Psoas muscle (tissue), 8 donors: ENCODE measurements around the gene TIGAR. TPM values are rescaled to one million over a fixed set of nuclear protein-coding genes. Genes with fewer than 3 reads are reported as not detected.
A peak's percentile ranks its signal among the peaks of the same experiment; 100 is the strongest.

Source experiments
- ATAC-seq, 4 donors: fragments of 200-7000 bp; cut with Tn5 transposase; one replicate each; pipeline ENCODE4 v1.9.1; 2020; ENCODE audit warnings: moderate library complexity in 3 of 4, mild to moderate bottlenecking in 2 of 4
- DNase-seq, 2 donors: peaks; one replicate each; pipeline ENCODE4 v3.0.0-alpha.2; 2020
- H3K27ac ChIP-seq: fragments of 200-600 bp; one replicate; pipeline ENCODE4 v1.8.0; 2022
- H3K27me3 ChIP-seq, 3 donors: fragments of 200-600 bp in 1 of 3; one replicate each; pipeline versions ENCODE4 v1.6.1 to v1.8.0; 2013 to 2022; ENCODE audit warnings: low read length in 2 of 3, mild to moderate bottlenecking in 2 of 3, moderate library complexity in 1 of 3; ENCODE audit not compliant: insufficient read depth in 3 of 3
- H3K36me3 ChIP-seq, 2 donors: fragments of 200-600 bp in 1 of 2; one replicate each; pipeline versions ENCODE4 v1.6.1 to v1.8.0; 2013 to 2022; ENCODE audit warnings: low read depth in 1 of 2, mild to moderate bottlenecking in 1 of 2, moderate library complexity in 1 of 2; ENCODE audit not compliant: insufficient read depth in 1 of 2
- H3K4me1 ChIP-seq: fragments of 200-600 bp; one replicate; pipeline ENCODE4 v1.8.0; 2022
- H3K4me3 ChIP-seq: fragments of 200-600 bp; one replicate; pipeline ENCODE4 v1.8.0; 2022; ENCODE audit warnings: mild to moderate bottlenecking
- H3K9me3 ChIP-seq: fragments of 200-600 bp; one replicate; pipeline ENCODE4 v1.8.0; 2022
- CTCF ChIP-seq: fragments of 200-600 bp; IDR thresholded peaks from one replicate; pipeline ENCODE4 v1.8.0; 2022; ENCODE audit warnings: antibody characterized with exemption
- WGBS, 3 donors: extraction: QIAGEN DNeasy Blood & Tissue Kit; methylation state at CpG; one replicate each; pipeline versions ENCODE4 v1.1.6 to v1.1.7; 2013; 5-methylcytosine and 5-hydroxymethylcytosine counted together
- intact Hi-C, 2 donors: fragments of 100-400 bp; cut with DNase I; formaldehyde crosslinking; loops; one replicate each; pipeline versions ENCODE4 v1.11.0 to v1.14.2; 2022
- polyA plus RNA-seq, 3 donors: library from polyadenylated mRNA; stranded (reverse); fragments of 200-250 nt; gene quantifications; one replicate each; pipeline ENCODE4 v1.2.3, GENCODE V29; 2013
- total RNA-seq, 4 donors: library from RNA; stranded (reverse); fragmentation: NEBNext Ultra II Directional in 2 of 4; extraction: Animal tissue kit (Norgen Biotek cat#: 25700) in 2 of 4; gene quantifications; one replicate each; pipeline versions ENCODE4 v1.2.1 to v1.2.4, GENCODE V29; 2021 to 2023
- donor health status: healthy with polysubstance abuse.
- donor health status: DM: no; HTN: no; CAD: no; lungs with moderate emphysema.
- donor health status: Bipolar disorder and iron deficiency.
- donor health status: healthy.
- donor health status: DM: yes; HTN: yes; CAD: no.
- donor health status: DM: no; HTN: no; CAD: no.
- donor health status: DM: no; HTN: no; CAD: no.
- donor health status: DM: yes; HTN: yes; CAD: no.

TIGAR gene
- total and polyA plus RNA-seq, 7 donors, result 6.3 to 20.0 (median 11.8) TPM

- Histone ChIP-seq H3K4me1 (peaks cover 18% of the 10 kb centered on the region), H3K4me3 (no peak overlapping the region), H3K9me3 (no peaks in the 10 kb centered on the region), H3K27me3 (peaks cover 0 to 31% (median 16%) of the 10 kb centered on the region in 3 donors), H3K27ac (no peak overlapping the region), H3K36me3 (no peaks in the 10 kb centered on the region)
- DNase-seq (no peak), ATAC-seq (no peak)
- TF ChIP-seq CTCF, result no peak
- intact Hi-C loops, result loop anchor here (5.0 kb wide), 3 partner anchors 172 to 282 kb away; no protein-coding TSS in a partner anchor
- 69 to 75% (median 69%) methylated on average over 10 of the region's 10 CpGs for WGBS, 3 donors
Observed at GRCh38 chr12:4279198-4279690, 41.8 kb upstream of the TIGAR start.

- peak in 1 of 4 donors; percentile 7 for ATAC-seq
- Histone ChIP-seq H3K36me3 (peaks cover 0 to 7% of the 10 kb centered on the region in 2 donors), H3K27me3 (peaks cover 0 to 18% (median 10%) of the 10 kb centered on the region in 3 donors), H3K9me3 (no peaks in the 10 kb centered on the region), H3K4me1 (peaks cover 18% of the 10 kb centered on the region), H3K27ac (no peak overlapping the region), H3K4me3 (no peak overlapping the region)
- no peak for TF ChIP-seq CTCF
- DNase-seq, result peak in 1 of 2 donors; percentile 62
- 33 to 44% (median 34%) methylated on average over 15 of the region's 15 CpGs for WGBS, 3 donors
- intact Hi-C loops, result no loop called here
Observed at GRCh38 chr12:4280351-4281163, 40.5 kb upstream of the TIGAR start.

- DNase-seq (no peak), ATAC-seq (no peak)
- Histone ChIP-seq H3K4me3 (no peak overlapping the region), H3K4me1 (peaks cover 18% of the 10 kb centered on the region), H3K27ac (no peak overlapping the region), H3K9me3 (no peaks in the 10 kb centered on the region), H3K36me3 (peaks cover 0 to 10% of the 10 kb centered on the region in 2 donors), H3K27me3 (peaks cover 0 to 12% (median 7%) of the 10 kb centered on the region in 3 donors)
- WGBS, 3 donors, result 80 to 84% (median 80%) methylated on average over 16 of the region's 16 CpGs
- intact Hi-C loops, result no loop called here
- TF ChIP-seq CTCF, result no peak
Observed at GRCh38 chr12:4281173-4281654, 39.8 kb upstream of the TIGAR start.

- no peak for TF ChIP-seq CTCF
- ATAC-seq (no peak), DNase-seq (no peak)
- WGBS, 3 donors, result 73 to 83% (median 82%) methylated on average over 16 of the region's 16 CpGs
- Histone ChIP-seq H3K27me3 (peaks cover 0 to 7% (median 5%) of the 10 kb centered on the region in 3 donors), H3K36me3 (peaks cover 0 to 10% of the 10 kb centered on the region in 2 donors), H3K4me1 (peaks cover 11% of the 10 kb centered on the region), H3K4me3 (no peak overlapping the region), H3K9me3 (no peaks in the 10 kb centered on the region), H3K27ac (no peak overlapping the region)
- intact Hi-C loops, result no loop called here
Observed at GRCh38 chr12:4282103-4282891, 38.7 kb upstream of the TIGAR start.
